Measurements from ENCODE around the gene COQ6.
"Not testable (repeated sequence)": the region's sequence is repeated elsewhere in the genome, so short reads cannot be mapped to it uniquely, and the experiment has no call there.

DNA sequence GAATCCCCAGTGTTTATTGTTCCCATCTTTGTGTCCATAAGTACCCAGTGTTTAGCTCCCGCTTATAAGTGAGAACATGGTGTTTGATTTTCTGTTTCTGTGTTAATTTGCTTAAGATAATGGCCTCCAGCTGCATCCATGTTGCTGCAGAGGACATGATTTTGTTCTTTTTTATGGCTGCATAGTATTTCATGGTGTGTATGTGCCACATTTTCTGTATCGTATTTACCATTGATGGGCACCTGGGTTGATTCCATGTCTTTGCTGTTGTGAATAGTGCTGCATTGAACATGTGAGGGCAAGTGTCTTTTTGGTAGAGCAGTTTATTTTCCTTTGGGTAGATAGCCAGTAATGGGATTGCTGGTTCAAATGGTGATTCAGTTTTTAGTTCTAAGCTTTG, 30.6 kb upstream of the COQ6 start:
- TF ChIP-seq, protein P1, sequence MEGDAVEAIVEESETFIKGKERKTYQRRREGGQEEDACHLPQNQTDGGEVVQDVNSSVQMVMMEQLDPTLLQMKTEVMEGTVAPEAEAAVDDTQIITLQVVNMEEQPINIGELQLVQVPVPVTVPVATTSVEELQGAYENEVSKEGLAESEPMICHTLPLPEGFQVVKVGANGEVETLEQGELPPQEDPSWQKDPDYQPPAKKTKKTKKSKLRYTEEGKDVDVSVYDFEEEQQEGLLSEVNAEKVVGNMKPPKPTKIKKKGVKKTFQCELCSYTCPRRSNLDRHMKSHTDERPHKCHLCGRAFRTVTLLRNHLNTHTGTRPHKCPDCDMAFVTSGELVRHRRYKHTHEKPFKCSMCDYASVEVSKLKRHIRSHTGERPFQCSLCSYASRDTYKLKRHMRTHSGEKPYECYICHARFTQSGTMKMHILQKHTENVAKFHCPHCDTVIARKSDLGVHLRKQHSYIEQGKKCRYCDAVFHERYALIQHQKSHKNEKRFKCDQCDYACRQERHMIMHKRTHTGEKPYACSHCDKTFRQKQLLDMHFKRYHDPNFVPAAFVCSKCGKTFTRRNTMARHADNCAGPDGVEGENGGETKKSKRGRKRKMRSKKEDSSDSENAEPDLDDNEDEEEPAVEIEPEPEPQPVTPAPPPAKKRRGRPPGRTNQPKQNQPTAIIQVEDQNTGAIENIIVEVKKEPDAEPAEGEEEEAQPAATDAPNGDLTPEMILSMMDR (optimal IDR thresholded peaks at IDR 0.05 in 1 of 3, IDR thresholded peaks at IDR 0.05 in 1 of 3, conservative IDR thresholded peaks at IDR 0.05 in 1 of 3; ENCODE audit: extremely low read depth in 1 of 3, insufficient read depth in 2 of 3, low read length in 3 of 3): not testable (repeated sequence)
- not testable (repeated sequence) for TF ChIP-seq EZH2 (IDR thresholded peaks at IDR 0.05; ENCODE audit: low read length)

All from keratinocyte (primary cell).